ENCODE results near the gene REEP5.
A peak's percentile ranks its signal among the peaks of the same experiment; 100 is the strongest.
"Not testable (repeated sequence)": the region's sequence is repeated elsewhere in the genome, so short reads cannot be mapped to it uniquely, and the experiment has no call there.

The REEP5 gene

GRCh38 chr5:112921833-112922817 is at the start of gene REEP5:
TSS of gene REEP5 (minus strand) at chr5:112922227. CDS start at chr5:112922190, 37 bp downstream.
- TF ChIP-seq, protein P1, sequence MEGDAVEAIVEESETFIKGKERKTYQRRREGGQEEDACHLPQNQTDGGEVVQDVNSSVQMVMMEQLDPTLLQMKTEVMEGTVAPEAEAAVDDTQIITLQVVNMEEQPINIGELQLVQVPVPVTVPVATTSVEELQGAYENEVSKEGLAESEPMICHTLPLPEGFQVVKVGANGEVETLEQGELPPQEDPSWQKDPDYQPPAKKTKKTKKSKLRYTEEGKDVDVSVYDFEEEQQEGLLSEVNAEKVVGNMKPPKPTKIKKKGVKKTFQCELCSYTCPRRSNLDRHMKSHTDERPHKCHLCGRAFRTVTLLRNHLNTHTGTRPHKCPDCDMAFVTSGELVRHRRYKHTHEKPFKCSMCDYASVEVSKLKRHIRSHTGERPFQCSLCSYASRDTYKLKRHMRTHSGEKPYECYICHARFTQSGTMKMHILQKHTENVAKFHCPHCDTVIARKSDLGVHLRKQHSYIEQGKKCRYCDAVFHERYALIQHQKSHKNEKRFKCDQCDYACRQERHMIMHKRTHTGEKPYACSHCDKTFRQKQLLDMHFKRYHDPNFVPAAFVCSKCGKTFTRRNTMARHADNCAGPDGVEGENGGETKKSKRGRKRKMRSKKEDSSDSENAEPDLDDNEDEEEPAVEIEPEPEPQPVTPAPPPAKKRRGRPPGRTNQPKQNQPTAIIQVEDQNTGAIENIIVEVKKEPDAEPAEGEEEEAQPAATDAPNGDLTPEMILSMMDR (conservative IDR thresholded peaks at IDR 0.05; ENCODE audit: control insufficient read depth, insufficient read depth, low read depth, low read length), result peak; percentile 29
- peak; percentile 56 for DNase-seq (ENCODE audit: low read depth)
- H3K4me3 ChIP-seq (ENCODE audit: control insufficient read depth, low read depth, low read length), result peak within 1 kb of the TSS; percentile 89

DNA sequence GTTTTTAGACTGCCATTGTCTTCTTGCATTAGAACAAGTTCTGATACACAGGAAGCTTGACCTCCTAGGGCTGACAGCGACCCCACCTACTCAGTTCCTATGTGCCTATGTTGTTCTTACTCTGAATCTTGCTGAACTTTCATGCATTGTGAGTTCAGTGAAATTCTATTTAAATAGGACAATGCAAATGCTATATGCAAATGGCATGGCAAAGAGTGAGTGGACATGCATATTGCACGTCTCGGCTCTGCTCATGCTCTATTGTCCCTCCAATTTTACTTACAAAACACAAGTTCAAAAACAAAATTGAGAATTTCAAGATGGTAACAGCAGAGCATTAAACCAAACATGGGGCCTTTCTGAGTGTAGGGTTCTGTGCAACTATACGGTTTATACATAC is 49.2 kb upstream of the REEP5 start:
- TF ChIP-seq, protein P1 (conservative IDR thresholded peaks at IDR 0.05; ENCODE audit: control insufficient read depth, insufficient read depth, low read depth, low read length), result no peak
- DNase-seq (ENCODE audit: low read depth), result no peak
- H3K4me3 ChIP-seq (ENCODE audit: control insufficient read depth, low read depth, low read length), result no peak overlapping the region

DNA sequence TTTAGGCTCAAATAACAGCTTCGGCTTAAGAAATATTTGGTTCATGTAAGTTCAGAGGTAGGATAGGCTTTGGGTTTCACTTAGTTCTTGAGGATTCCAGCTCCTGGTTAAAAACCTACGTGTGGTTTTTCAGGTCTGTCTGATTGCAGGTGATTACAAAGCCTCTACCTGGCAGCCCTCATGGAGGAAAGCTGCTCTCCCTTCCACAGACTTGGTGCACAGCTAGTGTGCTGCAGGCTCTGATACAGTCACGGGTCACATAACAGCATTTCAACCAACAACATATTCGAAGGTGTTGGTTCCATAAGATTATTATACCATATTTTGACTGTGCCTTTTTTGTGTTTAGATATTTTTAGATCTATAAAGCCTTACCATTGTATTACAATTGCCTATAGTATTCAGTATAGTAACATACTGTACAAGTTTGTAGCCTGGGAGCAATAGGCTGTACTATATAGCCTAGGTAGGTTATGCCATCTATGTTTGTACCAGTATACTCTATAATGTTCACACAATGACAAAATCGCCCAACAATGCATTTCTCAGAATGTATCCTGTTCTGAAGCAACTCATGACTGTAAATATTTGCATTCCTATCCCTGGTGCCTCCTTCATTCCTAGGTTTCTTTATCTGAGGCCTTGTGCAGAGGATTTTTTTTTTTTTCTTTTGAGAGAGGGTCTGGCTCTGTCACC is 46.5 kb upstream of the REEP5 start:
- no peak for DNase-seq (ENCODE audit: low read depth)
- H3K4me3 ChIP-seq (ENCODE audit: control insufficient read depth, low read depth, low read length), result no peak overlapping the region
- TF ChIP-seq, protein P1 (conservative IDR thresholded peaks at IDR 0.05; ENCODE audit: control insufficient read depth, insufficient read depth, low read depth, low read length), result no peak

- DNase-seq (ENCODE audit: low read depth), result no peak
- TF ChIP-seq, protein P1 (conservative IDR thresholded peaks at IDR 0.05; ENCODE audit: control insufficient read depth, insufficient read depth, low read depth, low read length), result no peak
- H3K4me3 ChIP-seq (ENCODE audit: control insufficient read depth, low read depth, low read length), result no peak overlapping the region
Observed at GRCh38 chr5:112967520-112968083, 45.6 kb upstream of the REEP5 start.

GRCh38 chr5:112965733-112966306 is 43.8 kb upstream of the REEP5 start:
- H3K4me3 ChIP-seq (ENCODE audit: control insufficient read depth, low read depth, low read length), result no peak overlapping the region
- TF ChIP-seq, protein P1 (conservative IDR thresholded peaks at IDR 0.05; ENCODE audit: control insufficient read depth, insufficient read depth, low read depth, low read length), result no peak
- DNase-seq (ENCODE audit: low read depth), result no peak

GRCh38 chr5:112963374-112963733 is 41.3 kb upstream of the REEP5 start:
- not testable (repeated sequence) for DNase-seq (ENCODE audit: low read depth); H3K4me3 ChIP-seq (ENCODE audit: control insufficient read depth, low read depth, low read length)
